Right cardiac atrium (tissue), 5 donors: Measurements from ENCODE around the gene BMERB1. TPM values are rescaled to one million over a fixed set of nuclear protein-coding genes. Genes with fewer than 3 reads are reported as not detected.

Experiments used
- ATAC-seq, 2 donors: fragments of 200-7000 bp; cut with Tn5 transposase; one replicate each; pipeline versions ENCODE4 v1.8.0 to v1.9.1; 2020; ENCODE audit warnings: moderate library complexity in 2 of 2, mild to moderate bottlenecking in 1 of 2
- DNase-seq, 3 donors: peaks; one replicate each; pipeline ENCODE4 v3.0.0-alpha.2; 2020
- H3K27ac ChIP-seq: one replicate; pipeline ENCODE4 v1.5.1; 2013; ENCODE audit warnings: mild to moderate bottlenecking, low read length, control low read depth, moderate library complexity
- H3K27me3 ChIP-seq: one replicate; pipeline ENCODE4 v1.6.1; 2013; ENCODE audit not compliant: control insufficient read depth, insufficient read depth
- H3K4me1 ChIP-seq: one replicate; pipeline ENCODE4 v1.6.1; 2013; ENCODE audit warnings: low read length; ENCODE audit not compliant: control insufficient read depth, insufficient read depth
- H3K4me3 ChIP-seq: one replicate; pipeline ENCODE4 v1.5.1; 2013; ENCODE audit warnings: low read length, control low read depth
- H3K9me3 ChIP-seq: one replicate; pipeline ENCODE4 v1.6.1; 2013; ENCODE audit warnings: low read length; ENCODE audit not compliant: control insufficient read depth
- WGBS: extraction: QIAGEN DNeasy Blood & Tissue Kit; methylation state at CpG from one replicate; pipeline ENCODE4 v1.1.7; 2013; 5-methylcytosine and 5-hydroxymethylcytosine counted together
- intact Hi-C, 4 donors: fragments of 100-400 bp; cut with DNase I; formaldehyde crosslinking; loops; one replicate each; pipeline versions ENCODE4 v1.11.0 to v1.14.0; 2022 to 2023
- polyA plus RNA-seq: library from polyadenylated mRNA; stranded (reverse); fragments of 200-250 nt; gene quantifications from one replicate; pipeline ENCODE4 v1.2.3, GENCODE V29; 2013
- total RNA-seq, 4 donors: library from RNA; stranded (reverse); fragmentation: NEBNext Ultra II Directional; extraction: Animal tissue kit (Norgen Biotek cat#: 25700); gene quantifications; one replicate each; pipeline ENCODE4 v1.2.1, GENCODE V29; 2021
- donor health status: healthy with polysubstance abuse.
- donor health status: DM: no; HTN: yes; CAD: no.
- donor health status: DM: no; HTN: no; CAD: no.
- donor health status: DM: no; HTN: yes; CAD: no; lungs with severe emphysema.
- donor health status: DM: yes; HTN: yes; CAD: no.

BMERB1 gene
- total and polyA plus RNA-seq, 5 donors, result 36.9 to 74.7 (median 59.0) TPM

- H3K27ac ChIP-seq, result no peak overlapping the region
- no peak for DNase-seq
- no peaks in the 10 kb centered on the region for H3K4me1 ChIP-seq
- 81% methylated on average over 6 of the region's 6 CpGs for whole genome bisulfite sequencing
- H3K27me3 ChIP-seq, result no peaks in the 10 kb centered on the region
- H3K9me3 ChIP-seq, result no peaks in the 10 kb centered on the region
- H3K4me3 ChIP-seq, result no peak overlapping the region
- intact Hi-C loops, result no loop called here
- no peak for ATAC-seq
Observed at GRCh38 chr16:15594711-15595320, 160.4 kb downstream of the BMERB1 start.

- Histone ChIP-seq H3K27ac (no peak overlapping the region), H3K9me3 (no peaks in the 10 kb centered on the region), H3K4me1 (no peaks in the 10 kb centered on the region), H3K4me3 (no peak overlapping the region), H3K27me3 (no peaks in the 10 kb centered on the region)
- WGBS, result 78% methylated on average over 6 of the region's 6 CpGs
- intact Hi-C loops, result no loop called here
- ATAC-seq (no peak), DNase-seq (no peak)
Observed at GRCh38 chr16:15597135-15597534, 162.7 kb downstream of the BMERB1 start.

GRCh38 chr16:15597822-15598647 lies 163.6 kb downstream of the BMERB1 start:
- Histone ChIP-seq H3K4me3 (no peak overlapping the region), H3K9me3 (no peaks in the 10 kb centered on the region), H3K27ac (no peak overlapping the region), H3K27me3 (no peaks in the 10 kb centered on the region), H3K4me1 (no peaks in the 10 kb centered on the region)
- intact Hi-C loops, result no loop called here
- WGBS, result 92% methylated on average over 15 of the region's 15 CpGs
- DNase-seq (no peak), ATAC-seq (peak in 1 of 2 donors; percentile 12)

GRCh38 chr16:15598648-15599190 lies 164.3 kb downstream of the BMERB1 start:
- H3K27ac ChIP-seq, result no peak overlapping the region
- intact Hi-C loops, result no loop called here

GRCh38 chr16:15599303-15600070 lies 165.1 kb downstream of the BMERB1 start:
- intact Hi-C loops, result no loop called here
- H3K9me3 ChIP-seq, result no peaks in the 10 kb centered on the region
- no peak overlapping the region for H3K27ac ChIP-seq
- ATAC-seq (no peak), DNase-seq (no peak)
- WGBS, result 91% methylated on average over 21 of the region's 21 CpGs
- no peak overlapping the region for H3K4me3 ChIP-seq
- H3K27me3 ChIP-seq, result no peaks in the 10 kb centered on the region
- no peaks in the 10 kb centered on the region for H3K4me1 ChIP-seq

More at GRCh38 chr16:15598648-15599190, 164.3 kb downstream of the BMERB1 start:
- DNase-seq (no peak), ATAC-seq (peak in 1 of 2 donors; percentile 15)
- H3K4me3 ChIP-seq, result no peak overlapping the region
- no peaks in the 10 kb centered on the region for H3K4me1 ChIP-seq
- 93% methylated on average over 17 of the region's 17 CpGs for WGBS
- no peaks in the 10 kb centered on the region for H3K9me3 ChIP-seq
- no peaks in the 10 kb centered on the region for H3K27me3 ChIP-seq

- Histone ChIP-seq H3K27ac (no peak overlapping the region), H3K4me3 (no peak overlapping the region), H3K9me3 (no peaks in the 10 kb centered on the region), H3K4me1 (peaks cover 4% of the 10 kb centered on the region), H3K27me3 (no peaks in the 10 kb centered on the region)
- no peak for ATAC-seq
- intact Hi-C loops, result no loop called here
- WGBS, result 88% methylated on average over 9 of the region's 9 CpGs
- no peak for DNase-seq
Observed at GRCh38 chr16:15601212-15601879, 167.0 kb downstream of the BMERB1 start.

- ATAC-seq, result no peak
- intact Hi-C loops, result no loop called here
Observed at GRCh38 chr16:15602285-15603044, 168.1 kb downstream of the BMERB1 start.

GRCh38 chr16:15604460-15605440 lies 170.4 kb downstream of the BMERB1 start:
- DNase-seq (no peak), ATAC-seq (no peak)
- Histone ChIP-seq H3K9me3 (no peaks in the 10 kb centered on the region), H3K4me1 (peaks cover 7% of the 10 kb centered on the region), H3K27me3 (no peaks in the 10 kb centered on the region), H3K27ac (no peak overlapping the region), H3K4me3 (no peak overlapping the region)
- intact Hi-C loops, result no loop called here
- 78% methylated on average over 14 of the region's 14 CpGs for WGBS

More at GRCh38 chr16:15602285-15603044, 168.1 kb downstream of the BMERB1 start:
- no peak overlapping the region for H3K27ac ChIP-seq
- no peaks in the 10 kb centered on the region for H3K27me3 ChIP-seq
- no peaks in the 10 kb centered on the region for H3K9me3 ChIP-seq
- DNase-seq, result no peak
- H3K4me1 ChIP-seq, result peaks cover 4% of the 10 kb centered on the region
- 95% methylated on average over 23 of the region's 23 CpGs for WGBS
- no peak overlapping the region for H3K4me3 ChIP-seq

GRCh38 chr16:15605839-15606517 lies 171.6 kb downstream of the BMERB1 start:
- Histone ChIP-seq H3K4me1 (peaks cover 7% of the 10 kb centered on the region), H3K27me3 (no peaks in the 10 kb centered on the region), H3K4me3 (no peak overlapping the region), H3K27ac (no peak overlapping the region), H3K9me3 (no peaks in the 10 kb centered on the region)
- WGBS, result 91% methylated on average over 13 of the region's 13 CpGs
- intact Hi-C loops, result no loop called here
- DNase-seq, result no peak
- ATAC-seq, result no peak
